GM19035 (cell line): Measurements from ENCODE around the gene CENPO.
"Not testable (repeated sequence)": the region's sequence is repeated elsewhere in the genome, so short reads cannot be mapped to it uniquely, and the experiment has no call there.

Experiments used
- ATAC-seq: cut with Tn5 transposase; IDR thresholded peaks from one replicate; pipeline ENCODE4 v1.9.1; 2021; ENCODE audit not compliant: unreplicated experiment

The CENPO gene

DNA sequence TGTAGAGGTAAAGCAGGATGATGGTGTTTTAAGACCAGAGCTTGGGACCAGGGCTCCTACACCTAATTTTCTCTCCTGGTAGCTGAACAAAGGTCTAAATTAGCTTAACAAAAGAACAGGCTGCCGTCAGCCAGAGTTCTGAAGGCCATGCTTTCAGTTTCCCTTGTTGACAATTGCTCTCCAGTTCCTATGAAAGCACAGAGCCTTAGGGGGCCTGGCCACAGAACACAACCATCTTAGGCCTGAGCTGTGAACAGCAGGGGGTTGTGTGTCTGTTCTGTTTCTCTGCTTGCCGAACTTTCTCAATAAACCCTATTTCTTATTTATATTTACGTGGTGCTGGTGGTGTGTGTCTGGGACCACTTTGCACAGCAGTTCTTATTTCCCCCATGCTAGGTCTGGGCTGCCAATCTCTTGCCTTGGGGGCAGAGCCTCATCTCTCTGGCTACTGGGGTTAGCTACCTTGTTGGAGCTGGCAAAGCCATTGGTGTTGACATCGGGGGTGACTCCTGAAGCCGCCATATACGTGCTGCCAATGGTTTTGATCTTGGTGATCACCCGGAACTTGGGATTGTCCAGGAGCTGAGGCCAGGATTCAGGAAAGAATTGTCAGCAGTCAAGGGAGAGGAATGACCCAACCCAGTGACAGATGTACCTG lies 29.0 kb downstream of the CENPO start:
- no peak for ATAC-seq

DNA sequence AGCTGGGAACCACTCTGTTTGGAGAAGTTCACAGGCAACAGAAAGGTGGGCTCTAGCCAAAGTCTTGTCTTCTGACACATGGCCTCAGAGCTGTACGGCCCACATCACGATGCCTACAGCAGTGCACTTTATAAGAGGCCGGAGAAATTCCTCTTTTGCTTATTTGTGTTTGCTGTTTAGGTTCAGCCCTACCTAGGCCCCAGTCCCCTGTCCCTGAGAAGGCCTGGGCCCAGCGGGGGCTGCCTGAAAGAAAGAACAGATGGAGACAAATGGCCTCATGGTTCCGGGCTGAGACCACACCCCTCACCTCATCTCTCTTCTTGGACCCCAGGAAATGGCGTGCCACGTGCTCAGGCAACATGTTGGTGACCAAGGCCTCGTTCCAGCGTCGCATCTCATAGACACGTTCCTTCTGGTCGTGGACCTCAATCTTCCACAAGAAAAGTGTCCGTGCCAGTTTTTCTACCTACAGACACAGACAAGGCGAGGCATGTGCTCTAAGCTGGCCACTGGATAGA lies 30.9 kb downstream of the CENPO start:
- no peak for ATAC-seq

DNA sequence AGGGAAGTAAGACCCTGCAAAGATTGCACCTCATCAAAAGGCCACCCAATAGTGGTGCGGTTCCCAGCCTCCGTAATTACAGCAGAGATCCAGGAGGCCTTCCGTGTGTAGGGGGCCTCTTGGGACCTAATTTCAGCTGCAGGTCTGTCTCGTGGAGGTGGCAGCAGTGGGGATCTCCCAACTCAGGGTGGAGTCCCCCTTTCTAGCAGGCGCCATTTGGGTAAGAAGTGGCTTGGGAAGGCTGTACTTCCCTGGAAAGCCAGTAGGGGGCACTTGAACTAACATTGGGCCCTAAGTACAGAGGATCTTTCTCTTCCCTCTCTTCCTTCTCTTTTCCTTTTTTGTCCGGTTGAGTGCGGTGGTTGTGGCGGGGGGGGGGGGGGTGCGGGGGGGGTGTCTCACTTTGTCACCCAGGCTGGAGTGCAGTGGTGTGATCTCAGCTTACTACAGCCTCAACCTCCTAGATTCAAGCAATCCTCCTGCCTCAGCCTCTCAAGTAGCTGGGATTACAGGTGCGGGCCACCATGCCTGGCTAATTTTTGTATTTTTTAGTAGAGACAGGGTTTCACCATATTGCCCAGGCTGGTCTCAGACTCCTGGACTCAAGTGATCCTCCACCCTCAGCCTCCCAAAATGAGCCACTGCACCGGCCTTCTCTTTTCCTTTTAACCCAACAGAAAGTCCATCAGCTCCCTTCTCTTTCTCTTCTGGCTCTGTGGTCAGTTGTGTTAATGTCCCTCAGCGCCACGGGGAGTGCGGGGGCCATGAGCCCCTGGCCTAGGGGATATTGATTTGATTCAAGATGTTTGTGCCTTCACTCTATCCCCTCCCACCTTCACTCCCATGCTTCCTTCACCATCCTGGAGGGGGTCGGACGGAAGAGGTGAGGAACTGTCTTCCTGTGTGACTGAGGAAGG lies 32.0 kb downstream of the CENPO start:
- no peak for ATAC-seq

DNA sequence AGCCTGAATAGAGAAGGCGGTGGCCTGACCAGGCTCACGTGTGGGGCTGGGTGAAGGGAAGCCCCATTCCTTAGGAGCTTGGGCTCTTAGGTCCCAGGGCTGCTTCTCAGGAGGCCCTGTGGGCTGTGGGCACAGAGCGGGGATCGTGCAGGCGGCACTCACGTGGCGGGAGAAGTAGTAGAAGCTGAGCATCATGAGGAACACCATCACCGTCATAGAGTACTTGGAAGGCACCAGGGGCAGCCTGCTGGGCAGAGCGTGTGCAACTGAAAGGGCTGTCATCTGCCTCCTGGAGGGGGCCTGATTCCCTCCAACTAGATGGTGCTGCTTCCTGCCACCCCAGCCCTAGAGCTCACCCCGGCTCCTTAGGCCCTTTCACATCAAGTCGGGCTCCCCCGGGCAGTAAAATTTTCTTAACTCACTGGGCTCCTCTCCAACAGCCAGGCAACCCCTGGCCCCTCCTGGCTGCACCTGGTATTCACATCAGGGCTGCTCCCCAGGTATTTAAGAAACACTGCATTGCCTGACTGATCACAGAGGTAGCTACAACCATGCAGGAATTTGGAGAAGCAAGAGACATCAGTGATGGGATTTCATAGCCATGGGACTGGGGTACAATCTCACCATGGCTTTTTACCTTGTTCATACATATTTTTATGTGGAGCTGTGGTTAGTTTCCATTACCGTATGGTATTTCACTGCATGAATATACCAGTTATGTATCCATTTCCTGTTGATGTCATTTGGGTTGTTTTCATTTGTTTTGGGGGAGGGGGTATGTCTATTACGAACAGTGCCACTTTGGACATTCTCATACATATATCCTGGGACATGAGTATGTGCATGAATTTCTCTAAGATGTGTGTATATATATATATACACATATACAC lies 32.9 kb downstream of the CENPO start:
- no peak for ATAC-seq

DNA sequence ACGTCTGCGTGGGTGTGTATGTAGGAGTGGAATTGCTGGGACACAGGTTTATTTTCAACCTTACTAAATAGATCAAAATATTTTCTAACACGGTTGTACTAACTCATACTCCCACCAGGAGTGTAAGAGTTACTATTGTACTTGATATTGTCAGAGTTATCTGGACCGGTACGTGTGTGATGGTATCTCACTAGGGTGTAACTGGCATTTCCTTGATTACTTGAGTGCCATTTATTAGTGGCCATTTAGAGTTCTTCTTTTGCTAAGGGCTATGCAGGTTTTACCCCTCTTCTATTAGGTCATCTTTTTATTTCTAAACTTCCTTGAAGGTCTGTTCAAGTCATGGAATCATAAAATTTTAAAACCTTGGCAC lies 33.5 kb downstream of the CENPO start:
- no peak for ATAC-seq

DNA sequence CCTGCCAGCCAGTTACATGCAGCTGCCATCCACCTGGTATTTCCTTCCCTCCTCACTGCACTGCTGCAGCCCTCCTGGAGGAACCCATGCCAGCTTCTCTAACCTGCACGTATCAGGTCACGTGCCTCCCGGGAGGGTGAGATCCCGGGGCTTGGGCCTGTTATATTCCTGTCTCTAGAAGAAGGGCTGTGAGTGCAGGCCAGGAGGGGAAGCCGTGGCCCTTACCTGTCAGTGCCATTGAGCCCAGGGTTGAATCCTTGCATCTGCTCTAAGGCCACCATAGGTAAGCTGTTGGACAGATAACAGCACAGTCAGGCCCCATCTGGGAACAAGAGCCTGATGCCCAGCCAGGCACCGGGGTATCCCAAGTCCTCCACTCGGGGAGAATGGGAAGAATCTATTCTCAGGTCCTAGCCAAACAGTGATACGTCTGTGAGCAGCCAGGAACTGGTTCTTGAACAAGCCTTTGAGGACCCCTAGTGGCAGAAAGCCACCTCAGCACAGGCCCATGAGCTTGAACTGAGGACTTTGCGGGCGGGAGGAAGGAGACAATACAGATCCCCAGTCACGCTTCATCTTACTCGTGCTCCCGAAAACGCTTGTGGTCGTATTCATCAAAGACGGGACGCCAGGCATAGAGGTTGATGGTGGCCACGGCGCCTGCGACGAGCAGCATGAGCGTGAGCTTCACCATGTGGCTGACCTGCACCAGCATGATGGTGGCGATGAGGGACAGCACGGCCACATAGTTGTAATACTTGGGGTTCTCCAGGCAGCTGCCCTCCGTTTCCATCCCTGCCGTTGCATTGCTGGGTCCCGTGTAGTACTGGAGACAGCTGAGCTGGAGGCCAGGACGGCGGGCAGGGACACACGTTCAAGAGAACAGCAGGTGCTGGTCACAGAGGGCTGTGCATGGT lies 34.4 kb downstream of the CENPO start:
- peak; percentile 69 for ATAC-seq

DNA sequence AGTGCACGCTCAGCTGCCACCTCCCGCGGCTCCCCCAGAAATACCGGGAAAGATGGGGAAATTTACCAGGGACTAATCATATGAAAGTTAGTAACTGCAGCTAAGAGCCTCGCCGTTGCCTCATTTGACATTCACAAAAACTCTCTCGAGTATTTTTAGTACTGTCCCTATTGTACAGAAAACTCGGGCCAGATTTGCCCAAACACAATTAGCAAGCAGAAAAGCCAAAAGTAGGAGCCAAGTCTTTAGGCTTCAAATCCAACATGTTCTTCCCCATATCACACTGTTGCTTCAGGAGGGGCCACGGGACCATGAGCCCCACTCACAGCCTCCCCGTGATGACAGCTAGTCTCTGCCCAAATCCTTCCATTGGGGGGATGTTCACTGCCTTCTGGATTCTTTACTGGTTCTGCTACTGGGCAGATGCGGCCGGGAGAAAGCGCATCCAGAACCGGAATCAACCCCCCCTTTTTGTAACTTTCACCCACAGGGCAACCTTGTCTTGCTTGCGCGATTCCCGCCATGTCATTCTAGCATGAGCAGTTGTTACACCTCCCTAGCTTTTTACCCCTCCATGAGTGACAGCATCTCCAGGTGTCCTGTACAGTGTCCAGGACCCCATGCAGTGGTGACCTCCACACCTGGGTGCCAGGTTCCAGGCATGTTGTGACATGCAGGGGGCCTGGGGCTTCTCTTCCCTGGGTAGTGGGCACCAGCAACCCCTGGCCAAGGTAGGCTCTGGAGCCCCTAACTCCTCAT lies 35.2 kb downstream of the CENPO start:
- ATAC-seq: no peak

DNA sequence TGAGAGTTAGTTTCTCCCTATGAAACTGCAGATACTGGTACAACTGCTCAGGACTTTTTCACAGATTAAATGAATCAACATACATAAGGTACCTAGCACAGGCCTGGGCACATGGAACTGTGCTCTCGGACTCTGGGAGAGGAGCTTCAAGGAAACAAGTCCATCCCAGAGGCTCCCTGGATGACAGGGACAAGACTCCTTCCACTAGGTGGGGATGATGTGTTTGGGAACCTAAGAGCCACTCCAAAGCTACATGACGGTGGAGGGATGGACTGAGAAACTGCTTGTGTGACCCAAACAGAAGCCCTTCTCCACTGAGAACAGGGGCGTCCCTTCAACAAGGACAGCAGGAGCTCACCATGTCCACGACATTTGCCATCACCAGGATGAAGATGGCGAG lies 37.1 kb downstream of the CENPO start:
- no peak for ATAC-seq

DNA sequence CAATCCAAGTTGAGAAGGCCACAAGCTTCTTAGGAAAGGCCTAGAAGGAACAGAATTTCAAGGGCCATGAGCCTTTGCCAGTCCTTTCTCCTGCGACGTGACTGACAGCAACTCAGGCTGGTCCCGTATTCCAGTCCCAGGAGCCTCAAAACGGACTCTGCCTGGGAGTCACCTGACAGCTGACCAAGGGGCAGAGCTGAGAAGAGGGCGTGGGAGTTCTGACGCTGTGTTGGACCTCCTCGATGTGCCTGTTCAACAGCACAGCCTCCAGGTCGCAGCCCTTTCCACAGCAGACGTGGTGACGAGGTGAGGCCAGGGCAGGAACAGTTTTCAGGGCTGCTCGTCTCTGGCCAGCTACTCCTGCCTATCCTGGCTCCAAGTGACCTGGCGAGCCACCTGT lies 37.6 kb downstream of the CENPO start:
- ATAC-seq: no peak

DNA sequence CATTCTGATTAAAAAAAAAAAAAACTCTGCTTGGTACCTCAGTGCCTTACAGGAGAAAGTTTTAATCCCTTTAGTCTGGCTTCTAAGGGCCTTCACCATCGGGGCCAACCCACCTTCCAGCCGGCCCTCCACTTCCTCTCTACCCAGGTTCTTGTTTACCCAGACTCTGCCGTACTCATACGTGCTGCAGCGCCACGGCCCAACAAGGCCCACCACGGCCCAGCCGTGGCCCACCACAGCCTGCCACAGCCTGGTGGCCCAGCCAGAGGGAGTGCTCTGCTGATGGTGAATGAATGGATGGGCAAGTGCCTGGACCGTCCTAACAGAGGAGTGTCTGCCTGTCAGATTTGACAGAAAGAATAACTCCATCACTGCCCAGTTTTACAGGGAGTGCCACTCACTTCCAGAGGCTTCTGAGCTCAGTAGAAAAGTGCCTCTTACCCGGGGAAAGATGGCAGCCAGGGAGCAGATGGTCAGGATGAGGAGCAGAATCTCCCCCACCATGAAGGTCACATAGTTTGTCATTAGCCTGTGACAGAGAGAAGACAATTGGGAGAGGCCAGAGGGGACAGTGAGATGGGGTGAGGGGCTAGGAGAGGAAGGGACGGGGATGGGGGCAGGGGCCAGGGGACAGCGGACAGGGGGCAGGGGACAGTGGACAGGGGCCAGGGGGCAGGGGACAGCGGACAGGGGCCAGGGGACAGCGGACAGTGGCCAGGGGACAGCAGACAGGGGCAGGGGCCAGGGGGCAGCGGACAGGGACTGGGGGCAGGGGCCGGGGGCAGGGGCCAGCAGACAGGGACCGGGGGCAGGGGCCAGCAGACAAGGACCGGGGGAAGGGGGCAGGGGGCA lies 38.2 kb downstream of the CENPO start:
- ATAC-seq: no peak

DNA sequence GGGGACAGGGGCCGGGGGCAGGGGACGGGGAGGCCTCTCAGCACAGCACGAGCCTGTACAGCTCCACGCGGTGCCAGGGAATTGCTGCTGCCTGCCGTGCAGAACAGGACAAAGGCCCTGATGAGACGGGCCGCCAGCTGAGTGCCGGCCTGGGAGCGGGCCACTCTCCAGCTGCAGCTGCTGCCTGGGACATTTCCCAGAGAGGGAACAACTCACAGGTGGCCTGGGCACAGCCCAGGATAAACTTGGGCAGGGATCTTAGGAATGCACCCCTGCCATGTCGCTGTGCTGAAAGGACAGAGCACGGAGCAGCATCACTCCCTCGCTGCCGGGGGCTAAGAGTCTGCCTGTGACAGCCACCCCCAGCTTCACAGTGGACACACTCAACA lies 38.8 kb downstream of the CENPO start:
- no peak for ATAC-seq

DNA sequence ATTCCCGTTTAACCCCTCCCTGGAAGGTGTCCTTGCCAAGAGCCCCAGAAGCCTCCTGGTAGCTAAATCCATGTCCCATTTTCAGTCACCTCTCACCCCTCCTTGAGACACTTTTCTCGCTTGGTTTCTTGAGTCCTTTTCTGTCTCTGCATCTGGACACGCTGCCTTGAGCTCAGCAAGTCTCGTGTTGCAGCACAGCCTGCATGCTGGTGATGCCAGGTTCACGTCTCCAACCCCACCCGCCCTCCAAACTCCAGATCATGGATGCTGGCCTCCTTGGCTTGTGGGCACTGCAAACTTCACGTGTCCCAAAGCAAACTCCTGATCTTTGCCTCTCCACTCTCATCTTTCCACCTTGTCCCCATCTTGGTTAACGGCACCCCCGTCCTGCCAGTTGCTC lies 39.3 kb downstream of the CENPO start:
- no peak for ATAC-seq

DNA sequence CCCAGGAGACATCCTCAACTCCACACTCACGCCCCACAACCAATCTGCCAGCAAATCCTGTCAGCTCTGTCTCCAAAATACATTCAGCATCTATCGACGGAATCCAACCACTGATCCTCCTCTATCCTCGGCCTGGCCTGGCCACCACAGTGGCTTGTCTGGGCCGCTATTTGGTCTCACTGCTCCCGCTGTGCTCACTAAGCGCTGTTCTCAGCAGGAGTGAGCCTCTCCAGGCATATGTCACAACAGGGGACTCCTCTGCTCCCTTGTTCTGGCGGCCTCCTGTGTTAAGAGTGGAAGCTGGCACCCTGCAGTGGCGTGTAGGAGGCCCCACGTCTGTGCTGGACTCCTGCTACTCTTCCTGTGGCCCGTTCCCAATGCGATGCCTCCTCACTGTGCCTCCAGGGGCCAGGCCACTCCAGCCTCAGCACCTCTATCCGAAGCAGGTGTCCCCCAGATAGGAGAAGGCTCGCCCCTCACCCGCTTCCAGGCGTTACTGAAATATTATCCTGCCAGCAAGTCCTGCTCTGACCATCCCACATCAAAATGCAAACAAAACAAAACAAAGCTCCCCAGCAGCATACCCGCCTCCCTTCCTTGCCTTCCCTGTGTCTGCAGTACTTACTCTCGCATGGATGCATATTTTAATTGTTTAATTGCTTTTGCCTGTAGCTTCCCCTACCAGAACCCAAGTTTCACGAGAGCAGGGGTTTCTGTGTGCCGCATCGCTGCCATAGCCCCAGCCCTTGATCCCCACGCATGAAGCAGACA lies 39.9 kb downstream of the CENPO start:
- no peak for ATAC-seq

DNA sequence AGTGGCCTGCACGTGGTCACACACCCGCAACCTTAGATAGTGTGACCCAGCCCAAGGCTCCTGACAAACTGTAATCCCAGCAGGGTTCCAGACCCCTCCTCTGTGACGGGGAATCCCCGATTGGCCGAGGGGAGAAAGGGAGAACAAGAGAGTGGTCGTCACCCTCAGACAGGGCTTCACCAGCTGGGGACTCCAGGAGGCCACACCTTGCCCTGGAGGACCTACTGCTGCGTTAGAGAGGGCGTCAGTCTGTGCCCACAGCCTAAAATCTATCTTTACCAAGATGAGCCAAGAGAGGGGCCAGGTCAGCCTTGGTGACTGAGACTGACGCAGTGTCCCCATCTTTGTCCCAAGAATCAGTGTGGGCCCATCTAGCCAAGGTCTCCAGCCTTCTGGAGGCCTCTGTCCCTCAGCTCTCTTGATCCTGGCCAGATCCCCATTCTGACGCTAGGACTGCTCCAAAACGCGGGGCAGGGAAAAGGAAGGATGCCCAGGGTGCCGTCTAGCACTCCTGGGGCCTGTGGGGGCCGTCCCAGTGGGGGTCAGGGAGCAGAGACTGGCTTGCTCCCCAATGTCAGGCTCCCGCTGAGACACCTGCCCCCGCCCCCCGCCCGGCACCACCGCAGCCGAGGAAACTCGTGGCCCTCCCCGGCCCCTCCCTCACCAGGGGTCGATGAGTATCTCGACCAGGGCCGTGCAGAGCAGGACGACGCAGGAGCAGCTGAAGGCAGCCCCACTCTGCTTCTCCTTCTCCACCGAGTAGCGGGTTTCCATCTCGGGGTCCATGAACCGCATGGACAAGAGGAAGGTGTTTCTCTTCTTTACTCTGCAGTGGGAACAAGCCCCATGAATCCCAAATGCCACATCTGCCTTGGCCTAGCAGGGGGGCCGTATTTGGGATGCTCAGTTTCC lies 40.9 kb downstream of the CENPO start:
- no peak for ATAC-seq

DNA sequence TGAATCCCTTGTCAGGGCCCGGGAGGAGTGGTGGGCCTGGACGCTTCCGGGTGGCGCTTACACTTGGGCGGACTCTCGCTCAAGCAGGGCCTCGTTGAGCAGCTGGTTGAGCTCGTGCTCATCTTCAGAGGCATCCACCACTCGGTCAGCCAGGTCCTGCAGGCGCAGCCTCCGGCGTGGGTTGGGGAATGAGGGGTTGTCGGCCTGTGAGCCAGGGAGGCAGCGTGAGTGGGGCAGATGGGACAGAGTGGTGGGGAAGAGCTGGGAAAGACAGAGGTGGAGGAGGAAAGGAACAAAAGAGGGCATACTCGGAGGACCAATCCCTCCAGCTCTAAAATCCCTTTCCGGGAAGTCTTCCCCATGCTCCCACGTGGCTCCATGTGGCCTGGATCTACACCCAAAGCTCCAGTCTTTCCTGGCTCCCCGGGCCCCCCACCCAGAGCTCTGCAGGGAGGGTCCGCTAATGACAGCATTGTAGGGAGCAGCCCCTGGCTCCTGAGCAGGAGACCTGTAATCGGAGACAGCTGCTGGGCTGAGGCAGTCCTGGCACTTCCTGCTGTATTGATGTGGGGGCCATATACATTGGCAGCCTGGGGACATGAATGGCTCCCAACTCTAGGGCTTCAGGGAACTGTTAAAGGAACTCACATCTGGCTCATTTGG lies 41.6 kb downstream of the CENPO start:
- ATAC-seq: no peak

DNA sequence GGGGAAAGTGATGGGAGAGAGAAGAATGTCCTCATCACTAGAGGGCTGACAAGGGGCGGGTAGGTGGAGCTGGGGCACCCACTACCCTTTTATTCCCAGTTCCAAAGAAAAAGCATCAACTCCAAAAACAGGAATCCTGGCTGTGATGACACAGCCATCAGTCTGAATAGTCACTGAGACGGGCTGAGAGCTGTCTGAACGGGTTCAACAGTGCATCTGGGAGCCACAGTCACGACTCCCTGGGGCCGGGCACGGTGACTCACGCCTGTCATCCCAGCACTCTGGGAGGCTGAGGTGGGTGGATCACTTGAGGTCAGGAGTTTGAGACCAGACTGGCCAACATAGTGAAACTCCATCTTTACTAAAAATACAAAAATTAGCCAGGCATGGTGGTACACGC lies 42.2 kb downstream of the CENPO start:
- ATAC-seq: not testable (repeated sequence)
